Urinary bladder (tissue), 4 donors: ENCODE results near the gene ACTMAP. TPM values are rescaled to one million over a fixed set of nuclear protein-coding genes. Genes with fewer than 3 reads are reported as not detected.
"Not testable (repeated sequence)": the region's sequence is repeated elsewhere in the genome, so short reads cannot be mapped to it uniquely, and the experiment has no call there.

Source experiments
- DNase-seq: peaks from one replicate; pipeline ENCODE4 v3.0.0-alpha.2; 2015; ENCODE audit errors: extremely low spot score
- H3K27ac ChIP-seq: one replicate; pipeline ENCODE4 v1.5.1; 2013; ENCODE audit warnings: low read depth, mild to moderate bottlenecking, moderate library complexity
- H3K36me3 ChIP-seq: one replicate; pipeline ENCODE4 v1.6.1; 2013; ENCODE audit warnings: mild to moderate bottlenecking, moderate library complexity; ENCODE audit not compliant: insufficient read depth
- H3K4me1 ChIP-seq: one replicate; pipeline ENCODE4 v1.6.1; 2013; ENCODE audit warnings: mild to moderate bottlenecking, moderate library complexity; ENCODE audit not compliant: insufficient read depth
- H3K4me3 ChIP-seq: one replicate; pipeline ENCODE4 v1.5.1; 2013; ENCODE audit warnings: low read depth, low read length
- WGBS: extraction: QIAGEN DNeasy Blood & Tissue Kit; methylation state at CpG from one replicate; pipeline ENCODE4 v1.1.7; 2013; 5-methylcytosine and 5-hydroxymethylcytosine counted together
- polyA plus RNA-seq: library from polyadenylated mRNA; stranded (reverse); fragments of 200-250 nt; gene quantifications from one replicate; pipeline ENCODE4 v1.2.3, GENCODE V29; 2013
- total RNA-seq: library from RNA; depleted of rRNA; stranded (reverse); fragments of >200 nt; gene quantifications from one replicate; pipeline ENCODE4 v1.2.3, GENCODE V29; 2014
- donor health status: healthy with polysubstance abuse.
- donor health status: healthy.

Gene ACTMAP
- total and polyA plus RNA-seq, 2 donors: 0.79 to 5.7 TPM

DNA sequence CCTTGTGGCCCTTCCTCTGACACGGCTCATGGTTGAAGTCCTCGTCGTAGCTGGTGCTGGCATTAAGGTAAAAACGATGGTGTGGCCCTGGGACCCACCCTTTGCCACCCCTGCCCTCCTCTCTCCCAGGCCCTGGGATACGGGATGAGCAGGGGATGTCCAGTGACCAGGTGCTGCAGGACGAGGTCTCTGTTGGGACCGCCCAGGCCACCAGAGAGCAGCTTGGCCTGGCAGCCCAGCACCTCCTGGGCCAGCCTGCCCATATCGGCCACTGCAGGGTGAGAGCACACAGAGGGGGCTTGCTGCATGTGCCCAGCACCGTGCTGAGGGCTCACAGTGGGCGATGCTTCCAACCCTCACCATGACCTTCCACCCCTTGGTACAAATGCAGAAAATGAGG, 6.4 kb downstream of the ACTMAP start:
- Histone ChIP-seq H3K36me3 (no peaks in the 10 kb centered on the region), H3K27ac (no peak overlapping the region), H3K4me1 (no peaks in the 10 kb centered on the region), H3K4me3 (no peak overlapping the region)
- 93% methylated on average over 10 of the region's 10 CpGs for WGBS
- DNase-seq: no peak

GRCh38 chr19:40742886-40743285, 7.4 kb downstream of the ACTMAP start:
- Histone ChIP-seq H3K4me1 (no peaks in the 10 kb centered on the region), H3K27ac (no peak overlapping the region), H3K4me3 (no peak overlapping the region), H3K36me3 (no peaks in the 10 kb centered on the region)
- DNase-seq: no peak
- WGBS: 92% methylated on average over 12 of the region's 12 CpGs

- no peak overlapping the region for H3K27ac ChIP-seq
- DNase-seq: no peak
These were observed 7.8 kb downstream of the ACTMAP start for GRCh38 chr19:40742477-40742876.

GRCh38 chr19:40741527-40742390, 8.5 kb downstream of the ACTMAP start:
- no peak for DNase-seq
- Histone ChIP-seq H3K4me3 (no peak overlapping the region), H3K27ac (no peak overlapping the region), H3K4me1 (no peaks in the 10 kb centered on the region), H3K36me3 (no peaks in the 10 kb centered on the region)
- WGBS: 81% methylated on average over 10 of the region's 10 CpGs

More at GRCh38 chr19:40742477-40742876, 7.8 kb downstream of the ACTMAP start:
- 86% methylated on average over 17 of the region's 17 CpGs for WGBS
- Histone ChIP-seq H3K4me3 (no peak overlapping the region), H3K4me1 (no peaks in the 10 kb centered on the region), H3K36me3 (no peaks in the 10 kb centered on the region)

DNA sequence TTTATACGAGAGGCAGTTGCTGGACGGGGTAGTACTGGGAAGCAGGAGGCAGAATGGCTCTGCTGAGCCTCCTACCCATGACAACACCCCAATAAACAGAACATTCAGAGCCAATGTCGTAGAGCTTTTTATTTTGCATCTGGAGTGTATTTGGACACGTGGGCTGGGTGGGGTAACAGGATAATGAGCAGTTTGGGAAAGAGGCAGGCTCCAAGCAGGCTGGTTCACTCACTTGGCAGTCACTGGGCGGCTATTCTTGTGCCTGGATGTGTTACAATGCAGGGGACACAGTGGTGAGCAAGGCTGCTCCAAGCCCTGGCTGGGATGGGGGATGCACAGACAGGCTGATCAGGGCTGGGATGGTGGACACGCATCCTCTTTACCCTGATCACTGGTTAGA, 9.5 kb downstream of the ACTMAP start:
- WGBS: 41% methylated on average over 6 of the region's 6 CpGs
- peaks cover under 1% of the 10 kb centered on the region for H3K36me3 ChIP-seq
- H3K27ac ChIP-seq: no peak overlapping the region
- DNase-seq: no peak
- H3K4me3 ChIP-seq: no peak overlapping the region
- no peaks in the 10 kb centered on the region for H3K4me1 ChIP-seq

DNA sequence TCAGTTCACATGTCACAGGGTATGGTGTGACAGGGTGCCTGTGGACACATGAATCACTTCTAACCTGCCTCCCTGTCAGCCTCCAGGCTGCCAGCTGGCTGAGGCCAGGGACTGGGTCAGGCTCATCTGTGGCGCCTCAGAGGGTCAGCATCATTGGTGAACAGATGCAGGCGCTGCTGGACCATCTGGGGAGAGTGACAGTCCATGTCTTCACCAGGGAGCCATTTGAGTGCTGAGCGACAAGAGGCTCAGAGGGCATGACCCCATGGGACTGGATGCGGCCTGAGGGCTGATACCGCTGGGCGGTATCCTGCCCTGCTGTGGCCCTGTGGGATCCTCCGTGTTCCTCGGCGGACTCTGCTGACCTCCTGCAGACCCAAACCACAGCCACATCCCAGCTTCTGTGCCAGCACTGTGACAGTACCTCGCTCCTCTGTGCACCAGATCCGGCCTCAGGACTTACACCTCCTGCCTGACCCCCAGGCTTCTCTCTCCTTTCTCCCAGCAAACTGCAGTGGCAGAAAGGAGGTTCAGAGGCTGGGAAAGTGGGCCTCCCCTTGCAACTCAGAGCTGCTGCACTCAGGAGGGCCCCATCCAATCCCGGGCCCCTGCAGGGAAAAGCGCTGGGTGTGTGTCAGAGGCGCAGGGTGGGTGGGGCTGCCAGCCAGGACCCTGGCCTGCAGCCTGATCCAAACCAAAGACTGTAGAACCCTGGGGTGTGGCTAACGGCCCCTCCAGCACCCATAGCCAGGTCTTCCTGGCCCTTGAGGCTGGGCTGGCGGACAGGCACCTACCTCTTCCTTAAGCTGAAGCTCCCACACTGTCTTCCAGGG, 10.2 kb downstream of the ACTMAP start:
- peaks cover 2% of the 10 kb centered on the region for H3K36me3 ChIP-seq

DNA sequence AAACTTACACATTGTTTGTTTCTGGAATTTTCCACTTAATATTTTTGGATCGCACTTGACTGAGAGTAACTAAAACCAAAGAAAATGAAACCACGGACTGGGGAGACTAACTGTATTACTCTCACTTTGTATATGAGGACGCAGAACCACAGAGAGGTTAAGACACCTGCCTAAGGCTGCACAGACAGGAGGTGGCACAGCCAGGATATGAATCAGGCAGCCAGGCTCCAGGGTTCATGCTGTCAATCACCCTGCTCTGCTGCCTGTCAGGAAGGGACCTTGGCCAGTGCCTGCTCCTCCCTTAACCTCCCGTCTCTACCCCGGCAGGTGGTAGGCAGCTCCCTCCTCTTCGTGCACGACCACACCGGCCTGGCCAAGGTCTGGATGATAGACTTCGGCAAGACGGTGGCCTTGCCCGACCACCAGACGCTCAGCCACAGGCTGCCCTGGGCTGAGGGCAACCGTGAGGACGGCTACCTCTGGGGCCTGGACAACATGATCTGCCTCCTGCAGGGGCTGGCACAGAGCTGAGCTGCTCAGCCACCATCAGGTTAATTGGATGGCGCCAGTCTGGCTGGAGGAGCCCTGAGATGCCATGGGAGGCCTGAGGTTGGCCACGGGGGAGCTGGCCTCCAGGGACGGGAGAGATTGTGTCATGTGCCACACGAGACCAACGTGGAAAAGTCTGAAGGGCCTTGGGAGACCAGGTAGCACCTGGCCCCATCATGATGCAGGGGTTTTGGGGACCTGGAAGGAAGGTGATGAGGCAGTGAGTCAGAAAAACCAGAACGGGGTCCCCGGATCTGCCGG, 11.0 kb downstream of the ACTMAP start:
- H3K4me1 ChIP-seq: no peaks in the 10 kb centered on the region
- H3K36me3 ChIP-seq: peaks cover 2% of the 10 kb centered on the region
- H3K4me3 ChIP-seq: no peak overlapping the region
- 84% methylated on average over 22 of the region's 22 CpGs for WGBS
- DNase-seq: no peak
- no peak overlapping the region for H3K27ac ChIP-seq

More for the DNA sequence above, 10.2 kb downstream of the ACTMAP start:
- 67% methylated on average over 16 of the region's 16 CpGs for WGBS
- H3K27ac ChIP-seq: peak overlapping the region; percentile 51
- H3K4me3 ChIP-seq: no peak overlapping the region
- DNase-seq: no peak
- no peaks in the 10 kb centered on the region for H3K4me1 ChIP-seq

GRCh38 chr19:40737102-40737644, 13.1 kb downstream of the ACTMAP start:
- H3K4me3 ChIP-seq: no peak overlapping the region
- no peak for DNase-seq
- WGBS: 80% methylated on average over 9 of the region's 9 CpGs
- H3K36me3 ChIP-seq: peaks cover 2% of the 10 kb centered on the region
- H3K27ac ChIP-seq: no peak overlapping the region
- no peaks in the 10 kb centered on the region for H3K4me1 ChIP-seq

DNA sequence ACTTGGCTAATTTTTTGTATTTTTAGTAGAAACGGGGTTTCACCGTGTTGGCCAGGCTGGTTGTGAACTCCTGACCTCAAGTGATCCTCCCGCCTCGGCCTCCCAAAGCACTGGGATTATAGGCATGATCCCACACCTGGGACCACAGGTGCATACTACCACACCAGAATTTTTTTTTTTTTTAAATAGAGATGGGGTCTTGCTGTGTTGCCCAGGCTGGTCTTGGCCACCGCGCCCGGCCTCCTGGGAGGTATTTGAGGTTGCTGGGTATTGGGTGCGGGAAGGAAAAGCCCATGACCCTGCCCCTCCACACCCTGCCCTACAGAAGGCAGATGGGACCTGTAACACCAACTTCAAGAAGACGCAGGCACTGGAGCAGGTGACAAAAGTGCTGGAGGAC, 13.6 kb downstream of the ACTMAP start:
- DNase-seq: no peak
- H3K27ac ChIP-seq: no peak overlapping the region
- peaks cover 2% of the 10 kb centered on the region for H3K36me3 ChIP-seq
- no peaks in the 10 kb centered on the region for H3K4me1 ChIP-seq
- WGBS: 87% methylated on average over 9 of the region's 9 CpGs
- no peak overlapping the region for H3K4me3 ChIP-seq

DNA sequence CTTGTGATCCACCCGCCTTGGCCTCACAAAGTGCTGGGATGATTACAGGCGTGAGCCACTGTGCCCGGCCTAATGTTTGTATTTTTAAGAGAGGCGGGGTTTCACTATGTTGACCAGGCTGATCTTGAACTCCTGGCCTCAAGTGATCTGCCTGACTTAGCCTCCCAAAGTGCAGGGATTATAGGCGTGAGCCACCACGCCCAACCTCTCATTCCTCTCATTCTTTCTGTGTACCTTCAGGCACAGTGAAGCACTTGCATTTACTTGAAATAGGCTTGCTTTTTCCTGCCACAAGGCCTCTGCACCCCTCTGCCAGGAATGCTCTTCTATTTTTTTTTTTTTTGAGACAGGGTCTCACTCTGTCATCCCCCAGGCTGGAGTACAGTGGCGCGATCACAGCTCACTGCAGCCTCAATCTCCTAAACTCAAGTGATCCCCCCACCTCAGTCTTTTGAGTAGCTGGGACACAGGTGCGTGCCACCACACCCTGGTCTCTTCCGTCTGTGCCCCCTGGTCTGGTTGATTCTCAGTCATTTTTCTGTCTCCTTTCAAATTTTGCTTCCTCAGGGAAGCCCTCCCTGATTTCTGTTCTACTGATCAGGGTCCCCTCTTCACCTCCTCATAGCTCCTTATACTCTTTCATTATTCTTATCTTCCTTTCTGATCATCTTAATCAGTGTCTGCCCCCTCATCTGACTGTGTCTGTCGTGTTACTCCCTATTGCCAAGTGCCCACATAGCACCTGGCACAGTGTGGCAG, 15.1 kb downstream of the ACTMAP start:
- H3K4me1 ChIP-seq: no peaks in the 10 kb centered on the region
- 92% methylated on average over 11 of the region's 11 CpGs for WGBS
- no peak for DNase-seq
- no peak overlapping the region for H3K27ac ChIP-seq
- H3K36me3 ChIP-seq: peaks cover 8% of the 10 kb centered on the region
- H3K4me3 ChIP-seq: no peak overlapping the region

GRCh38 chr19:40733149-40733548, 17.1 kb downstream of the ACTMAP start:
- H3K4me1 ChIP-seq: no peaks in the 10 kb centered on the region
- H3K27ac ChIP-seq: no peak overlapping the region
- no peak for DNase-seq
- 90% methylated on average over 13 of the region's 13 CpGs for WGBS
- H3K36me3 ChIP-seq: peaks cover 8% of the 10 kb centered on the region
- H3K4me3 ChIP-seq: no peak overlapping the region

DNA sequence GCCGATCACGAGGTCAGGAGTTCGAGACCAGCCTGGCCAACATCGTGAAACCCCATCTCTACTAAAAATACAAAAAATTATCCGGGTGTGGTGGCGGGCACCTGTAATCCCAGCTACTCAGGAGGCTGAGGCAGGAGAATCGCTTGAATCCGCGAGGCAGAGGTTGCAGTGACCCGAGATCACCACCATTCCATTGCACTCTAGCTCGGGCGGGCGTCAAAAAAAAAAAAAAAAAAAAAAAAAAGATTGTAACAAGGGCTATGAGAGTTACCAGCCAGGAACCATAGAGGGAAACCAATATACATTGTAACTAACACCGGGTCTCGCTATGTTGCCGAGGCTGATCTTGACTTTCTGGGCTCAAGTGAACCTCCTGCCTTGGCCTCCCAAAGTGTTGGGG, 18.0 kb downstream of the ACTMAP start:
- not testable (repeated sequence) for H3K4me1 ChIP-seq, DNase-seq, H3K36me3 ChIP-seq, H3K4me3 ChIP-seq, H3K27ac ChIP-seq
- WGBS: 96% methylated on average over 16 of the region's 16 CpGs
